ENCODE data around the gene RTP5.

RTP5 gene

DNA sequence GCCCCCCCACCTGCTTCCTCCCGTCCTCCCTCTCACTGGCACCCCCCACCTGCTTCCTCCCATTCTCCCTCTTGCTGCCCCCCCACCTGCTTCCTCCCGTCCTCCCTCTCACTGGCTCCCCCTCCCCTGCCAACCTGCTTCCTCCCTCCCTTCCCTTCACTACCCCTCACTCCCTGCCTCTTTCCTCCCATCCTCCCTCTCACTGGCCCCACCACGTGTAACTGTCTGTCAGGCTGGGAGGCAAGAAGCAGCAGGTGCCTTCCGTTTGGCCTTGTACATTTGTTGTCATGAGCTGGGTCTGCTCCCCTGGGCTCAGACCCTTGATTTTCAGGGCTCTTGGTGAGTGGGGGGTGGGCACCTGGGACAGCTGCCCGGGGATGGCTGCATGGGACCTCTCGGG, 19.1 kb downstream of the RTP5 start:
- DNase-seq (ENCODE audit: low spot score): no peak
- in situ Hi-C loops (cut with MboI; ENCODE audit: low sequenced_read_pairs, unreplicated experiment): no loop called here
- TF ChIP-seq, protein P1, sequence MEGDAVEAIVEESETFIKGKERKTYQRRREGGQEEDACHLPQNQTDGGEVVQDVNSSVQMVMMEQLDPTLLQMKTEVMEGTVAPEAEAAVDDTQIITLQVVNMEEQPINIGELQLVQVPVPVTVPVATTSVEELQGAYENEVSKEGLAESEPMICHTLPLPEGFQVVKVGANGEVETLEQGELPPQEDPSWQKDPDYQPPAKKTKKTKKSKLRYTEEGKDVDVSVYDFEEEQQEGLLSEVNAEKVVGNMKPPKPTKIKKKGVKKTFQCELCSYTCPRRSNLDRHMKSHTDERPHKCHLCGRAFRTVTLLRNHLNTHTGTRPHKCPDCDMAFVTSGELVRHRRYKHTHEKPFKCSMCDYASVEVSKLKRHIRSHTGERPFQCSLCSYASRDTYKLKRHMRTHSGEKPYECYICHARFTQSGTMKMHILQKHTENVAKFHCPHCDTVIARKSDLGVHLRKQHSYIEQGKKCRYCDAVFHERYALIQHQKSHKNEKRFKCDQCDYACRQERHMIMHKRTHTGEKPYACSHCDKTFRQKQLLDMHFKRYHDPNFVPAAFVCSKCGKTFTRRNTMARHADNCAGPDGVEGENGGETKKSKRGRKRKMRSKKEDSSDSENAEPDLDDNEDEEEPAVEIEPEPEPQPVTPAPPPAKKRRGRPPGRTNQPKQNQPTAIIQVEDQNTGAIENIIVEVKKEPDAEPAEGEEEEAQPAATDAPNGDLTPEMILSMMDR (IDR thresholded peaks at IDR 0.05; ENCODE audit: borderline replicate concordance, control extremely low read depth, extremely low read depth, insufficient read depth, missing control alignments): no peak

DNA sequence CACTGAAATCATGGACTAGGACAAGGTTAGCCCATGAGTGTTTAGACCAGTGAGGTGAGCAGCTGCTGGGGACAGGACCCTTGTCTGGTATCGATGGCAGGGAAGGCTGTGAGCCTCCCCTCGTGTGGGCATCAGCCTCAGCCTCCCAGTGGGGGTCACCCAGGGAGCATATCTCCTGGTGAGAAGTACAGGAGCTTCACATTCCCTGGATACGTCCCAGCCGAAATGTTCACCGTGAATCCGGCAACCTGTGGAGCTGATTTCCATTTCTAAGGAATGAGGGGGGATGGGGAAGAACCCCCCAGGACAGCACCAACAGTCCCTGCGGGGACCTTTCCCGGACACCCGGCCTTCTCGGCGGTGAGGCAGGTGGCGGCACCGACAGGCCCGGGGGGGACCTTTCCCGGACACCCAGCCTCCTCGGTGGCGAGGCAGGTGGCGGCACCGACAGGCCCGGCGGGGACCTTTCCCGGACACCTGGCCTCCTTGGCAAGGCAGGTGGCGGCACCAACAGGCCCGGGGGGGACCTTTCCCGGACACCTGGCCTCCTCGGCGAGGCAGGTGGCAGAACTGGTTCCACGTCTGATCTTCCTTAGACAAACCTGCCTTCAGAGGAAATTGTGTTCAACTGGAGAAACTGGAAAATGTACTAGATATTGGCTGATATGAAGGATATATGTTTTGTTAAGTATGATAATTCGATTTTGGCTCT, 21.2 kb downstream of the RTP5 start:
- no peak for DNase-seq (ENCODE audit: low spot score)
- TF ChIP-seq, protein P1 (IDR thresholded peaks at IDR 0.05; ENCODE audit: borderline replicate concordance, control extremely low read depth, extremely low read depth, insufficient read depth, missing control alignments): no peak
- in situ Hi-C loops (cut with MboI; ENCODE audit: low sequenced_read_pairs, unreplicated experiment): no loop called here

DNA sequence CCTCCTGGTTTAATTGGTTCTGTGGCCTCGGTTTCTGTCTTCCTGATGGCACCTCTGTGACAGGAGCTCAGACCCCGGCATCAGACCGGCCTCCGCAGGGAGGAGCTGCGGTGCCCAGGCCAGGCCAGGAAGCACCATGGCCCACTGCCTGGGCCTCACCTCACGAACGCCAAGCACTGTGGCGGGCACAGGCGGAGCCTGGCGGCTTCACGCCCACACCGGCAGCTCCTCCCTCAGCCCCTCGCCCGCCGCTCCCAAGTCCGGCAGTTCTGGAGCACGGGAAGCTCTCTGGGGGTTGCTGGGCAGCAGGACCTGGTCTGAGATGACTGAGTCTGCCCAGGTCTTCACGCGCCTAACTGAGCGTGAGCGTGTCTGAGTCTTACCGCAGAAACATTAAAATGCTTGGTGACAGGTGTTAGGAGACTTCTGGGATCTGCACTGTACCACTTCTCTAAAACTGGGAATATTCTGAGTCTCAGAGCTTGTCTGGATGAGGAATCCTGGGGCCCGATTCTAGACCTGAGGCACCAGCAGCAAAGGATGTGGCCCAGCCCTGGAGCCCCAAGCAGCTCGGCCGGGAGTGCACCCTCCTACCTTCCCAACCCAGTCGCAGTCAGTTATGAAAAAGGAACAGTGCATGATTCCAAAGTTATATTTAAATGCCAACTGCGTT, 21.9 kb downstream of the RTP5 start:
- no peak for DNase-seq (ENCODE audit: low spot score)
- in situ Hi-C loops (cut with MboI; ENCODE audit: low sequenced_read_pairs, unreplicated experiment): no loop called here
- TF ChIP-seq, protein P1 (IDR thresholded peaks at IDR 0.05; ENCODE audit: borderline replicate concordance, control extremely low read depth, extremely low read depth, insufficient read depth, missing control alignments): no peak

DNA sequence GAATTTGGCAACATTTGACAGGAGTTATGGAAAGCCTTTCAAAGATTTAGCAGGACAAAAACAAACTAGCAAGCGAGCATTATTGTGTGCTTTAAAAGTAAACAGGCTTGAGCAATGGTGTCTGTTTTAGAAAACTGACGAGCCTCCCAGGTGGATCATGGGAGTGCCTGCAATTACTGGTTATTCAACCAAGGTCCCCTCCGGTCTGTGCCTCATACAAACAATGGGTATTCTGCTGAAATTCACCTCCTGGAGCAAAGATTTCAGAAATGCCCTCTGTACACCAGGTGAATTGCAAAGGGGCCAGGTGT, 22.4 kb downstream of the RTP5 start:
- in situ Hi-C loops (cut with MboI; ENCODE audit: low sequenced_read_pairs, unreplicated experiment): no loop called here
- TF ChIP-seq, protein P1 (IDR thresholded peaks at IDR 0.05; ENCODE audit: borderline replicate concordance, control extremely low read depth, extremely low read depth, insufficient read depth, missing control alignments): no peak
- DNase-seq (ENCODE audit: low spot score): no peak

DNA sequence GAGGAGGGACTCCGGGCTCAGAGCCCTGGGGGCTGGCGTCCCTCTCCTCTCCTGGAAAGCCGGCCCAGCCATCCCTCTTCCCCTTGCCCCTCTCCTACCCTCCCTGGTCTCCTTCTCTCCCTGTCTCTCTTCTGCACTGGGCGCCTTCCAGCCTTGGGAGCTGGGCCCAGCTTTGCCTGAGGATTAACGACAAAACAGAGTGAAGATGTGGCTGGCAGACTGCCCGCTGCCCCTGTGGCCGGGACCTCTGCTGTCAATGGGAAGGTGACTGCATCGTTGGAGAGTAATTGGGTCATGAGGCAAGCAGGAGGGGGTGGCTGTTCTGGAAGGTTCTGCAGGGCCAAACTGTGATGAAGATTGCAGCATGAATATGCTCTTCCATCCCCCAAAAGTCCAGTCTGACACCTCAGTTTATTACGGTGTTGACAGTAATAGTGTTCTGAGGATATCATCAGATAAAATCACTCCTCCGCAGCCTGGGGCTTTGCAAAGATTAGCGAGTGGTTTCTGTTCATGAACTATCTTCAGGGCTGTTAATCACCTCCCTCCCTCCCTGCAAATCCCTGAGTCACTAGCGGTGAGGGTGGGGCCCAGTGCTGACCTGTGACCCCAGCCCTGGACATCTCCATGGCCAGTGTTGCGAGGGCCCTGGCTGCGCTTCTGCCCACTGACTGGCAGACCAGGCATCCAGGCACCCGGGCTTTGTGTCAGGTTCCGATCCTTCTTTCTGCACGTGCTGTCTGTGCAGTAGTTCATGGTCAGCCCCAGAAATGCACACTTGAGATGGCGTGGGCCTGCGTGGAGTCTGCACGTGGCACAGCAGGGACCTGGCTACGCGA, 23.0 kb downstream of the RTP5 start:
- in situ Hi-C loops (cut with MboI; ENCODE audit: low sequenced_read_pairs, unreplicated experiment): no loop called here
- DNase-seq (ENCODE audit: low spot score): no peak
- TF ChIP-seq, protein P1 (IDR thresholded peaks at IDR 0.05; ENCODE audit: borderline replicate concordance, control extremely low read depth, extremely low read depth, insufficient read depth, missing control alignments): no peak

DNA sequence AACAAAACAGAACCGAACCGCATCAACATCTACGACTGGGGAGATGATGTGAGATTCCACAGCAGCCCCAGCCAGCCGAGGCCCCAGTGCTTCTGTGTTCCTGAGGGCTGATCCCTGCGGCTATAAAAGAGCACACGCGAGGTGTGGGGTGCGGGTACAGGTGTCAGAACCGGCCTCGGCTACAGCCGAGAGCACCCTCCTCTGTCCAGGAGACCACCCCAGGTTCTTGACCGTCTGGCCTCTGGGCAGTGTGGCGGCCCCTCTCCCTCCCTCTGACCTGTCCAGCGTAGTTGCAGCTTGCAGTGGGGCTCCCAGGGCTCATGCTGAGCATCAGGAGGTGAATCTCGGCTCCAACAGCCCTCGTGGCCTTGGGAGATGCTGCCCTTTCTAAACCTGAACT, 23.7 kb downstream of the RTP5 start:
- in situ Hi-C loops (cut with MboI; ENCODE audit: low sequenced_read_pairs, unreplicated experiment): no loop called here

More for the DNA sequence above, 23.7 kb downstream of the RTP5 start:
- DNase-seq (ENCODE audit: low spot score): no peak
- TF ChIP-seq, protein P1 (IDR thresholded peaks at IDR 0.05; ENCODE audit: borderline replicate concordance, control extremely low read depth, extremely low read depth, insufficient read depth, missing control alignments): no peak

All from GM13976 (cell line).